Small intestine (tissue), 7 donors: Measurements from ENCODE around the gene SMIM44. TPM values are rescaled to one million over a fixed set of nuclear protein-coding genes. Genes with fewer than 3 reads are reported as not detected.

Experiments
- DNase-seq, 2 donors: peaks; one replicate each; pipeline versions ENCODE4 v3.0.0 to v3.0.0-alpha.2; 2013
- FAIRE-seq: peaks from 2 replicates; lab custom pipeline; 2012; peaks lifted over from hg19 to GRCh38; lab: Jason Lieb, UNC
- H3K27ac ChIP-seq, 3 donors: one replicate each; pipeline ENCODE4 v1.5.1; 2013; ENCODE audit warnings: low read length in 2 of 3, mild to moderate bottlenecking in 2 of 3, control low read depth in 1 of 3, inconsistent platforms in 1 of 3, low read depth in 1 of 3, moderate library complexity in 1 of 3
- H3K27me3 ChIP-seq, 3 donors: one replicate each; pipeline ENCODE4 v1.6.1; 2013; ENCODE audit warnings: low read length in 3 of 3, inconsistent platforms in 1 of 3; ENCODE audit not compliant: control insufficient read depth in 3 of 3, insufficient read depth in 3 of 3
- H3K36me3 ChIP-seq, 3 donors: one replicate each; pipeline ENCODE4 v1.6.1; 2013; ENCODE audit warnings: low read length in 3 of 3, inconsistent platforms in 1 of 3, low read depth in 1 of 3, mild to moderate bottlenecking in 1 of 3, moderate library complexity in 1 of 3; ENCODE audit not compliant: control insufficient read depth in 3 of 3, insufficient read depth in 2 of 3
- H3K4me1 ChIP-seq, 3 donors: one replicate each; pipeline ENCODE4 v1.6.1; 2013; ENCODE audit warnings: low read length in 2 of 3, inconsistent platforms in 1 of 3, low read depth in 1 of 3, mild to moderate bottlenecking in 1 of 3, moderate library complexity in 1 of 3; ENCODE audit not compliant: control insufficient read depth in 3 of 3, insufficient read depth in 2 of 3
- H3K4me3 ChIP-seq, 3 donors: one replicate each; pipeline ENCODE4 v1.5.1; 2013; ENCODE audit warnings: low read length in 3 of 3, control low read depth in 1 of 3, inconsistent platforms in 1 of 3, low read depth in 1 of 3, mild to moderate bottlenecking in 1 of 3, moderate library complexity in 1 of 3
- H3K9me3 ChIP-seq, 2 donors: one replicate each; pipeline ENCODE4 v1.6.1; 2013; ENCODE audit warnings: low read depth in 1 of 2, low read length in 1 of 2; ENCODE audit not compliant: control insufficient read depth in 2 of 2, insufficient read depth in 1 of 2
- WGBS, 3 donors: extraction: QIAGEN DNeasy Blood & Tissue Kit; methylation state at CpG; one replicate each; pipeline ENCODE4 v1.1.7; 2013; 5-methylcytosine and 5-hydroxymethylcytosine counted together
- polyA plus RNA-seq, 4 donors: library from polyadenylated mRNA; stranded (reverse) in 3 of 4; unstranded in 1 of 4; fragments of 200-250 nt in 3 of 4; fragments of 120-200 nt in 1 of 4; gene quantifications; one replicate each; pipeline versions ENCODE4 v1.2.1 to v1.2.3, GENCODE V29; 2013
- donor health status: healthy with polysubstance abuse.
- donor health status: control.
- donor health status: control.
- donor health status: Bipolar disorder and iron deficiency.
- donor health status: healthy.

SMIM44 gene
- polyA plus RNA-seq, 4 donors, result 0.49 to 0.63 TPM; not detected in 2

DNA sequence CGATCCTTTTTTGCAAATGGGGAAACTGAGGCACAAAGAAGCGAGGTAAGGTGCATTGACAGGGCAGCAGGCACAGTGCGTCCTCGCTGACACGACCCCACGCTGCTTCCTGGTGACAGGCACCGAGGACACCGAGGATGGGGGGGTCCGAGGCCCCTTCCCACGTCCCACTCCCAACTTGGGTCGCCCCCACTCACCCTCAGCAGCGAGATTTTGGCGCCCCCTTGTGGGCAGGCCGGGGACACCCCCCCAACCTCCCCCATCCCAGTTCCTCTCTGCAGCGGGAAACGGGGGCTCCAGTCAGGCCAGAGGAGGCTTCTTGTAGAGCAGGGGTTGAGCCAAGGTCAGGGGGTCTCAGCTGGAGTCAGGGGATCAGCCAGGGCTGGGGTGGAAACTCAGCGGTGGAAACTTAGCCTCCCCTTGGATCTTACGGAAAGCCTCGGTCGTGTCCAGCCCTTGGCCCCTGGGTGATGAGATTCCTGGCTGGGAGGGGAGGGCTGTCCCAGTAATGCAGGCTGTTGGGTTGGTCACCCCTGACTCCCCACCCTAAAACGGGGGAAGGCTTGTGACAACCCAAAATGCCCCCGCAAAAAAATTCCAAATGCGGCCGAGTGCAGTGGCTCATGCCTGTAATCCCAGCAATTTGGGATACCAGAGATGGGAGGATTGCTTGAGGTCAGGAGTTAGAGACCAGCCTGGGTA lies 11.1 kb downstream of the SMIM44 start:
- Histone ChIP-seq H3K4me1 (peaks cover 0 to 34% (median 4%) of the 10 kb centered on the region in 3 donors), H3K4me3 (no peak overlapping the region), H3K27ac (peak overlapping the region in 1 of 3 donors; percentile 87), H3K9me3 (peaks cover 0 to 29% of the 10 kb centered on the region in 2 donors), H3K36me3 (peaks cover 0 to 46% (median 7%) of the 10 kb centered on the region in 3 donors), H3K27me3 (peaks cover 0 to 3% (median 0%) of the 10 kb centered on the region in 3 donors)
- FAIRE-seq (no peak), DNase-seq (no peak)
- 29 to 36% (median 35%) methylated on average over 24 of the region's 24 CpGs for WGBS, 3 donors

- Histone ChIP-seq H3K27ac (no peak overlapping the region), H3K4me3 (no peak overlapping the region), H3K9me3 (peaks cover 0 to 43% of the 10 kb centered on the region in 2 donors), H3K27me3 (peaks cover 0 to 9% (median 0%) of the 10 kb centered on the region in 3 donors), H3K4me1 (peaks cover 0 to 34% (median 4%) of the 10 kb centered on the region in 3 donors), H3K36me3 (peaks cover 0 to 36% (median 2%) of the 10 kb centered on the region in 3 donors)
- FAIRE-seq (no peak), DNase-seq (no peak)
- WGBS, 3 donors, result 62 to 65% (median 62%) methylated on average over 11 of the region's 11 CpGs
These were observed 12.6 kb downstream of the SMIM44 start for GRCh38 chr19:3470500-3471128.

GRCh38 chr19:3469638-3470499 lies 13.4 kb downstream of the SMIM44 start:
- H3K27me3 ChIP-seq, result peaks cover 0 to 15% (median 0%) of the 10 kb centered on the region in 3 donors
- peaks cover 0 to 46% of the 10 kb centered on the region in 2 donors for H3K9me3 ChIP-seq
- H3K4me3 ChIP-seq, result no peak overlapping the region
- FAIRE-seq (no peak), DNase-seq (no peak)
- 53 to 60% (median 58%) methylated on average over 13 to 14 of the region's 14 CpGs for WGBS, 3 donors
- H3K27ac ChIP-seq, result no peak overlapping the region
- H3K4me1 ChIP-seq, result peaks cover 0 to 28% (median 4%) of the 10 kb centered on the region in 3 donors
- H3K36me3 ChIP-seq, result peaks cover 0 to 29% (median 2%) of the 10 kb centered on the region in 3 donors

GRCh38 chr19:3468211-3468610 lies 15.0 kb downstream of the SMIM44 start:
- no peak for FAIRE-seq
- Histone ChIP-seq H3K4me1 (peaks cover 0 to 20% (median 0%) of the 10 kb centered on the region in 3 donors), H3K9me3 (peaks cover 0 to 46% of the 10 kb centered on the region in 2 donors), H3K27me3 (peaks cover 0 to 28% (median 0%) of the 10 kb centered on the region in 3 donors), H3K4me3 (no peak overlapping the region), H3K27ac (no peak overlapping the region), H3K36me3 (peaks cover 0 to 21% (median 3%) of the 10 kb centered on the region in 3 donors)
- no peak for DNase-seq
- WGBS, 3 donors, result 83 to 100% (median 97%) methylated on average over 2 to 3 of the region's 3 CpGs

DNA sequence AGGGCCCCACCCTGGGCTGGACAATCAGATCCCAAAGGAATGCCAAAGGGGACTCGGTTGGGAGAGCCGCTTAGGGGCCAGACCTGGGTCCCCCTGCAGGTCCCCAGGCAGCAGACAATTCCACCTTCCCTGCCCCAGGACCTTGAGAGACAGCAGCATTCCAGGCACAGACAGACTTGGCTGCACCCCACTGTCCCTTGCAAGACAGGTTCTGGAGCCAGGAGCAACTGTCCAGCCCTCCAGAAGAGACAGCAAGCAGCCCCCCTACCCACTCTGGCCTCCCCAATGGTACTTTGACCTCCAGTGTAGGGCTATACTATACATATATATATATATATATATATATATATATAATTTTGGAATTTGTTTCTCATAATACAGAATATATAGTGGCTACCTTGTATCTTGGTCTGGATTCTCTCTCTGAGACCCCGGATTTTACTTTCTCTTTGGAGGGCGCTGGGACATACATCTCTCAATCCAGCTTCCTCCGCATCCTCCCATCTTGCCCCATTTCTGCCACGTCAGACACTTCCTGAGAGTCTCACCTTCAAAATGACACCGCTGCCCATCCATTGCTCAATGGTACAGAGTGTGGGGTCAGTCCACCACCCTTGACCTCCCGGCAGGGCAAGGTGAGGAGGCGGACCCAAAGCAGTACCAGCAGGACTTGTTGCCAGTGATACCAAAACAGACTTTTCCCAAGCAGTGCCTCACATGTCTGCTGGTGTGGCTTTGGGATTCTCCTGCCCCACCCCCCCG lies 15.6 kb downstream of the SMIM44 start:
- WGBS, 3 donors, result 89 to 96% (median 94%) methylated on average over 10 of the region's 10 CpGs
- FAIRE-seq, result no peak

GRCh38 chr19:3466635-3467034 lies 16.6 kb downstream of the SMIM44 start:
- Histone ChIP-seq H3K27me3 (peaks cover 0 to 30% (median 0%) of the 10 kb centered on the region in 3 donors), H3K4me1 (peaks cover 0 to 6% (median 0%) of the 10 kb centered on the region in 3 donors), H3K4me3 (no peak overlapping the region), H3K36me3 (peaks cover 0 to 13% (median 8%) of the 10 kb centered on the region in 3 donors), H3K27ac (no peak overlapping the region), H3K9me3 (peaks cover 0 to 46% of the 10 kb centered on the region in 2 donors)
- WGBS, 3 donors, result 76 to 93% (median 93%) methylated on average over 9 of the region's 9 CpGs
- DNase-seq, result no peak
- FAIRE-seq, result no peak

More for the DNA sequence above, 15.6 kb downstream of the SMIM44 start:
- peaks cover 0 to 18% (median 8%) of the 10 kb centered on the region in 3 donors for H3K36me3 ChIP-seq
- no peak overlapping the region for H3K27ac ChIP-seq
- H3K4me3 ChIP-seq, result no peak overlapping the region
- H3K27me3 ChIP-seq, result peaks cover 0 to 29% (median 0%) of the 10 kb centered on the region in 3 donors
- peaks cover 0 to 46% of the 10 kb centered on the region in 2 donors for H3K9me3 ChIP-seq
- DNase-seq, result no peak
- H3K4me1 ChIP-seq, result peaks cover 0 to 14% (median 0%) of the 10 kb centered on the region in 3 donors

- Histone ChIP-seq H3K4me3 (no peak overlapping the region), H3K36me3 (peaks cover 0 to 13% (median 8%) of the 10 kb centered on the region in 3 donors), H3K27me3 (peaks cover 0 to 30% (median 0%) of the 10 kb centered on the region in 3 donors), H3K27ac (no peak overlapping the region), H3K4me1 (peaks cover 0 to 6% (median 0%) of the 10 kb centered on the region in 3 donors), H3K9me3 (peaks cover 0 to 46% of the 10 kb centered on the region in 2 donors)
- no peak for FAIRE-seq
- WGBS, 3 donors, result 79 to 88% (median 84%) methylated on average over 7 of the region's 7 CpGs
- no peak for DNase-seq
These were observed 17.7 kb downstream of the SMIM44 start for GRCh38 chr19:3465552-3465951.
